Measurements from ENCODE around the gene LMO7. TPM values are rescaled to one million over a fixed set of nuclear protein-coding genes. Genes with fewer than 3 reads are reported as not detected.

LMO7 gene
- total RNA-seq, 1 donor from 2014 or later, result 3.2 TPM

DNA sequence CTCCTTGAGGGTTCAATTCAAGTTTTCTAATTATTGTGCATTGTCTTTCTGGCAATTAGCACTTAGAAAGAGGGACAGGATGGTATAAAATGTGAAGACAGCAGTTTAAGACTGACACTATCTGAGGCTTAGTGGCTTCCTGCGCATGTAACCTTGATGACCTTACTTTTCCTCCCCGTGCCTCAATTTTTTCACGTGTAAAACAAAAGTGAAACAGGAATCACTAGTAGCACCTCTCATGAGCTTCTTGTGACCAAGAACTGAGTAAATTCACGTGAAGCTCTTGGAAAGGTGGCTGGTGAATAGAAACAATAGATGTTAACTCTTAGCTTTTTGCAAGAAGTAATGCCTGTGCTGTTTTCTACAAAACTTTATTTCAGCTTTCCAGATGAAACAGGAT lies 233.9 kb downstream of the LMO7 start:
- Mint-ChIP-seq H3K27ac (no peak overlapping the region), H3K27me3 (ENCODE audit: insufficient read depth) (peaks cover 3% of the 10 kb centered on the region), H3K9me3 (no peaks in the 10 kb centered on the region), H3K36me3 (ENCODE audit: low read depth) (no peaks in the 10 kb centered on the region), H3K4me1 (ENCODE audit: low read depth) (peaks cover 13% of the 10 kb centered on the region), H3K4me3 (no peak overlapping the region)
- peak; percentile 9 for DNase-seq (ENCODE audit: low spot score)
- intact Hi-C loops (cut with micrococcal nuclease), result loop anchor here (1.0 to 5.0 kb wide), 4 partner anchors 68 to 603 kb away; no protein-coding TSS in a partner anchor

DNA sequence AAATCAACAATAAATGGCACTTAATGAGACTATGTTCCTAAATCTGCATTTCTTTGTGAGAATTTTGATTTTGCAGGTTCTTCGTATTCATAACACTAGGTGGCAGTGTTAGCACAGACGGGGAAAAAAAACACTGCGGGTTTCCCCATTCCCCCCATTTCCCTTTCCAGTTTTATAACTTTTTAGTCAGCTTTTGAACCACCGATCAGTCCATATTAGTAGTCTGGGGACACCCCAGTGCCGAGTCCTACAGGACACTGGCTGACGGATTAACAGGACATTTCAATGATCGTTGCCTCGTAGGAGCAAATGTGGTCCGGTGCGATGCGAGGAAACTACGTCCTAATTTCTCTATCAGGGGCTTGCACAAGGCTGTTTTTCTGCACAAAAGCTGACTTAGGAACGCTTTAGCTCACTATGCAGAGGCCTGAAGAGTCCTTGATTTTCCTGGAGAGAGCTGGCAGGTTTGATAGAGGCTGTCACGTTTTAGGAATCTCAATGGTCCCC lies 234.3 kb downstream of the LMO7 start:
- intact Hi-C loops (cut with micrococcal nuclease), result loop anchor here (1.0 to 5.0 kb wide), 4 partner anchors 68 to 603 kb away; no protein-coding TSS in a partner anchor
- no peak overlapping the region for H3K27ac Mint-ChIP-seq
- H3K4me1 Mint-ChIP-seq (ENCODE audit: low read depth), result peaks cover 18% of the 10 kb centered on the region
- H3K9me3 Mint-ChIP-seq, result no peaks in the 10 kb centered on the region
- DNase-seq (ENCODE audit: low spot score), result no peak
- peak overlapping the region; percentile 53 for H3K4me3 Mint-ChIP-seq
- no peaks in the 10 kb centered on the region for H3K36me3 Mint-ChIP-seq (ENCODE audit: low read depth)
- peaks cover 3% of the 10 kb centered on the region for H3K27me3 Mint-ChIP-seq (ENCODE audit: insufficient read depth)

DNA sequence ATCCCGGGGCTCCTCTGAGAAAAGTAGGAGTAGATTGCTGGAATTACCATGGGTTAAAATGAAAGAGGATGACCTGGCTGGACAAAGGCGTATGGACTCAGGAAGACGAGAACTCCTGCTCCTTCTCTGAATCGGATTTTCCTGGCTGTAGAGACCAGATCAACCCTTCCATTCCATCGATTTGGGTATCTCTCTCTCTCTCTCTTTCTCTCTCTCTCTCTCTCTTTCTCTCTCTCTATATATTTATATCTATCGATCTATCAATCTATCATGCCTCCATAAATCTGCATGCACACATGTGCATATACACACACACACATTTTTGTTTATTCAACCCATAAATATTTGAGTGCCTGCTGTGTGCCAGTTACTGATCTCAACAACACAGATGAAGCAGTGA lies 234.9 kb downstream of the LMO7 start:
- H3K27ac Mint-ChIP-seq, result no peak overlapping the region
- peaks cover 3% of the 10 kb centered on the region for H3K27me3 Mint-ChIP-seq (ENCODE audit: insufficient read depth)
- peaks cover 24% of the 10 kb centered on the region for H3K4me1 Mint-ChIP-seq (ENCODE audit: low read depth)
- H3K4me3 Mint-ChIP-seq, result no peak overlapping the region
- H3K36me3 Mint-ChIP-seq (ENCODE audit: low read depth), result no peaks in the 10 kb centered on the region
- intact Hi-C loops (cut with micrococcal nuclease), result loop anchor here (2.0 to 5.0 kb wide), 2 partner anchors 69 to 110 kb away; no protein-coding TSS in a partner anchor
- DNase-seq (ENCODE audit: low spot score), result no peak
- H3K9me3 Mint-ChIP-seq, result no peaks in the 10 kb centered on the region

DNA sequence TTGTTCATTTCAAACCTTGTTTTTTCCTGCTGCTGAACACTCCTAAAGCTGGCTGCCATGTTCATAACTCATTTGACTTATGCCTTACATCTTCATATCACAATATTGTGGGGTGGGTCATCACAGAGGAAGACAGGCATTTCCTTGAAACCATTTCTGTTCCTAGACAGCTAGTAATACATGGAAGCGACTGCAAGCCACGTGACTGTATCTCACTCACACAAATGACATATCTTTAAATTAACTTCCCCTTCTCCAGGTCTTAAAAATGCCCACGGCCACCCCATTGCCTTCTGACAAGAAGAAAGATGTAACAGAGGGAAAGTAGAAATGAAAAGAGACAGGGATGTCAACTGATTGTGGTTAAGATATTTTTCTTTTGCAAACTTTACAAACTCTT lies 236.8 kb downstream of the LMO7 start:
- no peaks in the 10 kb centered on the region for H3K9me3 Mint-ChIP-seq
- intact Hi-C loops (cut with micrococcal nuclease), result loop anchor here (5.0 kb wide), 1 partner anchor 71 kb away; no protein-coding TSS in a partner anchor
- H3K4me1 Mint-ChIP-seq (ENCODE audit: low read depth), result peaks cover 28% of the 10 kb centered on the region
- no peak for DNase-seq (ENCODE audit: low spot score)
- H3K27ac Mint-ChIP-seq, result no peak overlapping the region
- H3K4me3 Mint-ChIP-seq, result no peak overlapping the region
- no peaks in the 10 kb centered on the region for H3K36me3 Mint-ChIP-seq (ENCODE audit: low read depth)
- peaks cover 4% of the 10 kb centered on the region for H3K27me3 Mint-ChIP-seq (ENCODE audit: insufficient read depth)

DNA sequence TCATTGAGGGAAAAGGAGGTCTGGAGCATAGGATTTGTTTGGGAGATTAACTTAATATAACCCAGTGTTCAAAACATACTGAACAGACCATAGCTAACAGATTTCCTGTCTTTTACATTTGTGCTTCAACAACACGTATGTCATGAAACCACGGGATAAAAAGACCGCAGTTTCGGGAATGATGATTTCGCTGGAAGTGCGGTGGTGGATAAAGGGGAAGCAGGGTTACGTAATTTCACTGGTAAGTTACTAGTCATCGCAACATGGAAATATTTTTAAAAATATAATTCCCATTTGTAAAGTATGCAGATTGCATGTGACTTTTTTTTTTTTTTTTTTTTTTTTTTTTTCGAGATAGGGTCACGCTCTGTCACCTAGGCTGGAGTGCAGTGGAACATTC lies 237.4 kb downstream of the LMO7 start:
- Mint-ChIP-seq H3K27ac (no peak overlapping the region), H3K36me3 (ENCODE audit: low read depth) (no peaks in the 10 kb centered on the region), H3K4me3 (no peak overlapping the region), H3K27me3 (ENCODE audit: insufficient read depth) (peaks cover 4% of the 10 kb centered on the region), H3K9me3 (no peaks in the 10 kb centered on the region), H3K4me1 (ENCODE audit: low read depth) (peaks cover 28% of the 10 kb centered on the region)
- no peak for DNase-seq (ENCODE audit: low spot score)
- intact Hi-C loops (cut with micrococcal nuclease), result loop anchor here (5.0 kb wide), 1 partner anchor 71 kb away; no protein-coding TSS in a partner anchor

DNA sequence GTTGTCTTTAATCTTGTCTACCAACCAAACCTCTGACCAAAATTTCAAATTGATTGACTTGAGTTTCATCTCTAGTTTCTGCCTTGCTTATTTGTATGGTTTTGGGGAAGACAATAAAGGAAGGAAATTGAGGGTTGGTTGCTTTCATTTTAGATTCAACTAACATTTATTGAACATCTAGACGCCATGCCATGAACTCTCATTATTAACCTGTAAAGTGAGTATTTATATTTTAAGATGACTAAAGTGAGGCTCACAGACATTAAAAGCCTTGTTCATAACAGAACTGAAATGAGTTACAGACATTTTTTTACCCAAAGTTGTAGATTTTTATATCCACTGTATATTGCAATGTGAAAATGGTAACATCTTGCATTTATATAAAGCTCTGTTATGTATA lies 239.3 kb downstream of the LMO7 start:
- Mint-ChIP-seq H3K27me3 (ENCODE audit: insufficient read depth) (peaks cover 8% of the 10 kb centered on the region), H3K27ac (no peak overlapping the region), H3K9me3 (no peaks in the 10 kb centered on the region), H3K4me3 (no peak overlapping the region), H3K36me3 (ENCODE audit: low read depth) (no peaks in the 10 kb centered on the region), H3K4me1 (ENCODE audit: low read depth) (peaks cover 19% of the 10 kb centered on the region)
- DNase-seq (ENCODE audit: low spot score), result no peak
- intact Hi-C loops (cut with micrococcal nuclease), result loop anchor here (1.0 kb wide), 1 partner anchor 1028 kb away; no protein-coding TSS in a partner anchor

DNA sequence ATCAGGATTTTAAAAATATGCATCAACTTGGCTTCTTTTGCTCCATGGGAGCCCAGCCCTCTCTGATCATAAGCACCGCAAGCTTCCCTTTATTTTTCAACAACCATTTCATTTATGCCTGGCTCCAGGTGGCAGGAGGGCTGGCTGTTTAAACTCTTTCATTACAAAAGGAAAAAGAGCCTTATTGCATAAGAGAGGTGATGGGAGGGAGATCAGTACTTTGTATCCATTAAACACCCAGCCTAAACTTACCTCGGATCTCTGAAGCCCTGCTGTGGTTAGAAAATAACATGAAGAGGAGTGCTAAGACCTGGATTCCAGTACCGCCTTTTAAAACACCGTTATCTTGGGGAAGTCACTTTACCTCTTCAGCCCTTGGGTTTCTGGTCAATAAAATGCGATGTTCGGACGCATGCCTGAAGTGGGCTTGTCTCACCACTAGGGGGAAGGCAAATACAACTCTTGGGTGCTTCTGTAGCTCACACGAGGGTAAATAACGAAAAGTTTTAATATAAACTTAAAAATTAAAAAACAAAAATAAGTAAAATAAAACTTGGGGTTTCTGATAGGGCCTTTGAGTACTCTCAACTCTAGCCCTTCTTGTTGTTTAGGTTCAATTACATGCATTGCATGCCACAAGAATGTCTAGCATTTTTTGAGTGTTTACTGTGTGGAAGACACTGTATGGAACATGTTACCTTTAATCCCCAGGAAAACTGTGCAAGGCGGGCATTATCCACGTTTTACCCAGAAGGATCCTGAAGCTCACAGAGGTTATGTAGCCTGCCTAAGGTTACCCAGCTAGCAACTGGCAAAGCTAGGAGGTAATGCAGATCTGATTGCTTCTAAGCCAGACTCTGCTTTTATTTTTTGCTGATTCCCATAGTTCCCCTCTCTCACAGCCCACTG lies 240.3 kb downstream of the LMO7 start:
- H3K9me3 Mint-ChIP-seq, result no peaks in the 10 kb centered on the region
- peaks cover 17% of the 10 kb centered on the region for H3K4me1 Mint-ChIP-seq (ENCODE audit: low read depth)
- no peaks in the 10 kb centered on the region for H3K36me3 Mint-ChIP-seq (ENCODE audit: low read depth)
- no peak overlapping the region for H3K27ac Mint-ChIP-seq
- H3K4me3 Mint-ChIP-seq, result no peak overlapping the region
- DNase-seq (ENCODE audit: low spot score), result peak; percentile 27
- peaks cover 8% of the 10 kb centered on the region for H3K27me3 Mint-ChIP-seq (ENCODE audit: insufficient read depth)
- intact Hi-C loops (cut with micrococcal nuclease), result loop anchor here (1.0 kb wide), 3 partner anchors 140 to 1104 kb away; no protein-coding TSS in a partner anchor

DNA sequence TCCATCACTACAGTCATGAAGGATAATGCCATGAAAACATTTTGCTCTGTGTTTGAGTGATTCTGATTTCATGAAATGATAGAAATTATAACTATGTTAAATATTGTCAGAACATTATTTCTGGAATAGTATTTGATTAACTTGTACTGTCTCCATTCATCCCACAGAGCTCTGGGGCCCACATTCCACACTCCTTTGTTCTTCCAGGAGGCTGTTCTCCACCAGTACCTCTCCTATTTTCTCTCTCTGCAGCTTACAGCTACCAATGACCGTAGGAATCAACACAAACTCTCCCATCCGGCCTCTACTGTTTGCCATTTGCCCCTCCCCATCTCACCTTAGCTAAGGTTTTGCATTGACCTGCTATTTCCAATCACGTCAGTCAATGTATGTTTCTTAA lies 240.9 kb downstream of the LMO7 start:
- H3K4me1 Mint-ChIP-seq (ENCODE audit: low read depth), result peaks cover 17% of the 10 kb centered on the region
- no peak overlapping the region for H3K27ac Mint-ChIP-seq
- H3K9me3 Mint-ChIP-seq, result no peaks in the 10 kb centered on the region
- intact Hi-C loops (cut with micrococcal nuclease), result no loop called here
- peaks cover 8% of the 10 kb centered on the region for H3K27me3 Mint-ChIP-seq (ENCODE audit: insufficient read depth)
- no peak for DNase-seq (ENCODE audit: low spot score)
- H3K36me3 Mint-ChIP-seq (ENCODE audit: low read depth), result no peaks in the 10 kb centered on the region
- H3K4me3 Mint-ChIP-seq, result no peak overlapping the region

DNA sequence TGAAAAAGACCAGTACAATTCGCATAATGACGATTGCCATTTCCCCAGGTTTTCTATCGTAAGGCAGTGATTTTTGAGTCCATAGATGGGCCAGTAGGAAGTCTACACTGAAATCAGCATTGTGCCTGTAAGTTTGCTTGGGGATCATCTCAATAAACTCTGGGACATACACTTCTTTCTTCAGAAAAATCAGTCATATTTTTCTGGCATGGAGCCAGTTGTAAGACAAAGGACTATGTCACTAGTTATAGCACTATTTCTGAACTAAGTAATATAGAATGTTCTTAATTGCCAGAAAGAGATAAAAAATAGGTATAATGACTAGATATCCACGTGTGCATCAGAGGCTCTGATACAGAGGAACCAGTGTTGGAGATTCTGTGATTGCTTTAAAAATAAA lies 243.5 kb downstream of the LMO7 start:
- no peaks in the 10 kb centered on the region for H3K36me3 Mint-ChIP-seq (ENCODE audit: low read depth)
- H3K4me3 Mint-ChIP-seq, result no peak overlapping the region
- intact Hi-C loops (cut with micrococcal nuclease), result no loop called here
- H3K27ac Mint-ChIP-seq, result no peak overlapping the region
- peaks cover 8% of the 10 kb centered on the region for H3K27me3 Mint-ChIP-seq (ENCODE audit: insufficient read depth)
- H3K9me3 Mint-ChIP-seq, result no peaks in the 10 kb centered on the region
- no peak for DNase-seq (ENCODE audit: low spot score)
- H3K4me1 Mint-ChIP-seq (ENCODE audit: low read depth), result peaks cover 17% of the 10 kb centered on the region

DNA sequence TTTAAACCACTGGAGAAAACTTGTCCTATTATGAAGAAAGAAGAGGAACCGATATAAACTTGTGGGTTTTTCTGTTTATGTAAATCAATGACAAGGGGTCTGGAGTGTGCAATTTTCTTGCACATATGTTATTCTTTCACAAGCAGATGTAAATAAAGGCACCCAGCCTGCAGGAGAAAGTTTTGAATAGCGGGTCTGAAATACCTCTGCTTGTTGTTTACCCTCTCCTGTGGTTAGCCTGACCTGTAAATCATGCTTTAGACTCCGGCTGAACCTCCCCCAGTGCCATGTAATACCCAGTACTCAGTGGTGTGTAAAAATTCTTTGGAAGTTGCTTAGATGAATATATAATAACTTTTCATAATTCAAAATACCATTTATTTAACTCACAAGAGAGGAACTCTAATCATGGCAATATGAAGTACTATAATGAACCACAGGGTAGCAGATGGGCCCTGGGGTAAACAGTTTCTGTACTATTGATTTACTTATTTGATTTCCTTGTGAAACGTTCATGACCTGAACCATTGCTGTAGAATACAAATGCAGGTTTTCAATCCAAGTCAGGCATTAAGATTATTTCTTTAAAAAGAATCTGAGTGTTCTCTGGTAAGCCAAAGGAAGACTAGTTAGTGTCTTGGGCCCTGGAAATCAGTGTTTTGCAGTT lies 245.1 kb downstream of the LMO7 start:
- intact Hi-C loops (cut with micrococcal nuclease), result no loop called here
- Mint-ChIP-seq H3K36me3 (ENCODE audit: low read depth) (no peaks in the 10 kb centered on the region), H3K9me3 (no peaks in the 10 kb centered on the region), H3K27ac (no peak overlapping the region), H3K4me3 (no peak overlapping the region), H3K27me3 (ENCODE audit: insufficient read depth) (peaks cover 8% of the 10 kb centered on the region), H3K4me1 (ENCODE audit: low read depth) (peaks cover 2% of the 10 kb centered on the region)
- DNase-seq (ENCODE audit: low spot score), result no peak

DNA sequence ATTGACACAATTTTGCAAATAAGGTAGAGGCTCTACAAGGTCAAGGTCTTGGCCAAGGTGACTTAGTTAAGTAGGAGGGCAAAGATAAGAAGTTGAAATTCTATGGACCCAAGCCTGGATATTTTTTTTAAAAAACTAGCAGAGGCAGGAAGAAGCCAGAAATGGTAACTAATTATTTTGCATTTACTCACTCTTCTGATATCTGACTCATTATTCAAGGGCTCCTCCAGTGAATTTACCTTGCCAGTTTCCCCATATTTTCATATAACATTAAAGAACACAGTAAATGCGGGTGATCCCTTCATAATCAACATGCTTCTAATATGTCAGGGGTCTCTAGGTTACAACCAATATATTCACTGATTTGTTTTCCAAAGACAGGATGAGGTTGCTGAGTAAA lies 246.1 kb downstream of the LMO7 start:
- DNase-seq (ENCODE audit: low spot score), result no peak
- Mint-ChIP-seq H3K4me3 (no peak overlapping the region), H3K27ac (no peak overlapping the region), H3K4me1 (ENCODE audit: low read depth) (no peaks in the 10 kb centered on the region), H3K9me3 (no peaks in the 10 kb centered on the region), H3K27me3 (ENCODE audit: insufficient read depth) (peaks cover 5% of the 10 kb centered on the region), H3K36me3 (ENCODE audit: low read depth) (no peaks in the 10 kb centered on the region)
- intact Hi-C loops (cut with micrococcal nuclease), result no loop called here

DNA sequence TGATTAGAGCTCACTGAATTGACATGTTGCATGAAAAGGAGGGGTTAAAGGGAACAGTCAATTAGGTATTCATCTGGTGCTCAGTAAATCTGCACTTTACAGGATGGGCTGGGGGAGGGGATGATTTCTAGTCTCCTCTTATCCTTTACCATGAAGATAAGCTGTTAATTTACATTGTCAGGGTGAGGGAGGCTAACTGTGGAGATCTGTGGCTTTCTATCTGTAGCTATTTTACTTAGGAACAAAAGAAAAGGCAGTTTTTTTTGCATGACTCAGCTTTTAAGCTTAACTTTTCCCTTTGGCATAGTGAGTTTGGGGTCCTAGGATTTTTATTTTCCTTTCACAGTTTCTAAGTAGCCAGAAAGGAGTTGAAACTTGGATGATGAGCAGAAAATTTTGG lies 253.3 kb downstream of the LMO7 start:
- intact Hi-C loops (cut with micrococcal nuclease), result no loop called here
- H3K36me3 Mint-ChIP-seq (ENCODE audit: low read depth), result no peaks in the 10 kb centered on the region
- no peak overlapping the region for H3K27ac Mint-ChIP-seq
- no peak overlapping the region for H3K4me3 Mint-ChIP-seq
- H3K9me3 Mint-ChIP-seq, result no peaks in the 10 kb centered on the region
- H3K4me1 Mint-ChIP-seq (ENCODE audit: low read depth), result no peaks in the 10 kb centered on the region
- no peak for DNase-seq (ENCODE audit: low spot score)
- H3K27me3 Mint-ChIP-seq (ENCODE audit: insufficient read depth), result no peaks in the 10 kb centered on the region

DNA sequence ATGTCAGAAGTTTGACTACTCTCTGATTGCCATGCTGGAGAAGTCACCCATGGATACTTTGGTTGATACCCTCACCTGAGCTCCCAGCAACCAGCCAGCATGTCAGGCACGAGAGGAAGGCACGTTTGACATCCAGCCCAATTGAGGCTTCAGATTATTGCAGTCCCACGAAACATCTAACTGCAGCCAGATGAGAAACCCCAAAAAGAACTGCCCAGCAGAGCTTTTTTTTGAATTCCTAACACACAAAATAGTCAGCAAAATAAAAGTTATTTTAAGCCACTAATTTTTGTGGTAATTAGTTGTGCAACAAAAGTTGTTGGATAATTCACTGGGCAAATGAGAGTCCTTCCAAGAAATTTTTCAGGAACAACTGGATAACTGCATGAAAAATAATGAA lies 259.0 kb downstream of the LMO7 start:
- DNase-seq (ENCODE audit: low spot score), result no peak
- no peaks in the 10 kb centered on the region for H3K9me3 Mint-ChIP-seq
- peaks cover 3% of the 10 kb centered on the region for H3K27me3 Mint-ChIP-seq (ENCODE audit: insufficient read depth)
- intact Hi-C loops (cut with micrococcal nuclease), result no loop called here
- no peaks in the 10 kb centered on the region for H3K4me1 Mint-ChIP-seq (ENCODE audit: low read depth)
- H3K27ac Mint-ChIP-seq, result no peak overlapping the region
- no peak overlapping the region for H3K4me3 Mint-ChIP-seq
- no peaks in the 10 kb centered on the region for H3K36me3 Mint-ChIP-seq (ENCODE audit: low read depth)

Data from activated T-helper 1 cell treated with anti-CD3 and anti-CD28 coated beads, Interleukin-12 subunit alpha, Interleukin-12 subunit beta, Interleukin-2, Interleukin-4 antibody, amounts not matched to agents 30 ng/mL and 10 ng/mL and 1 ng/mL, durations not matched to agents 14 hours and 24 hours and 36 hours (primary cell).